Skeletal muscle tissue (tissue), 4 donors: ENCODE results near the gene TP53I13. TPM values are rescaled to one million over a fixed set of nuclear protein-coding genes. Genes with fewer than 3 reads are reported as not detected.

Experiments
- H3K27ac ChIP-seq: one replicate; pipeline ENCODE4 v1.7.0; 2013; ENCODE audit warnings: mild to moderate bottlenecking, low read depth, low read length, inconsistent platforms
- H3K27me3 ChIP-seq, 3 donors: one replicate each; pipeline ENCODE4 v1.7.0; 2013; ENCODE audit warnings: low read length in 3 of 3; ENCODE audit not compliant: control insufficient read depth in 3 of 3, insufficient read depth in 3 of 3
- H3K36me3 ChIP-seq, 3 donors: one replicate each; pipeline ENCODE4 v1.7.0; 2013; ENCODE audit warnings: low read length in 3 of 3; ENCODE audit not compliant: control insufficient read depth in 3 of 3, insufficient read depth in 3 of 3
- H3K4me1 ChIP-seq, 3 donors: one replicate each; pipeline ENCODE4 v1.7.0; 2013; ENCODE audit warnings: low read length in 3 of 3, mild to moderate bottlenecking in 3 of 3; ENCODE audit not compliant: control insufficient read depth in 3 of 3, insufficient read depth in 3 of 3
- H3K4me3 ChIP-seq, 3 donors: one replicate each; pipeline ENCODE4 v1.7.0; 2013; ENCODE audit warnings: low read length in 3 of 3
- H3K9ac ChIP-seq, 3 donors: one replicate each; pipeline ENCODE4 v1.7.0; 2013; ENCODE audit warnings: low read length in 3 of 3, mild to moderate bottlenecking in 3 of 3, moderate library complexity in 2 of 3, low read depth in 1 of 3
- H3K9me3 ChIP-seq, 3 donors: one replicate each; pipeline ENCODE4 v1.7.0; 2013; ENCODE audit warnings: low read length in 3 of 3; ENCODE audit not compliant: control insufficient read depth in 3 of 3
- total RNA-seq: library from RNA; depleted of rRNA; stranded (reverse); fragments of >200 nt; gene quantifications from one replicate; pipeline ENCODE4 v1.2.3, GENCODE V29; 2014
- donor health status: Osteomylitis.

The TP53I13 gene
- 26.1 TPM for total RNA-seq

- Histone ChIP-seq H3K9me3 (no peaks in the 10 kb centered on the region), H3K27ac (peak within 1 kb of the TSS; percentile 83), H3K9ac (peak within 1 kb of the TSS; percentile 83 to 87 (median 83)), H3K4me1 (peaks cover 28 to 51% (median 33%) of the 10 kb centered on the region in 3 donors), H3K36me3 (peaks cover 0 to 5% (median 3%) of the 10 kb centered on the region in 3 donors), H3K4me3 (peak within 1 kb of the TSS; percentile 86 to 90 (median 87)), H3K27me3 (peaks cover 0 to 6% (median 0%) of the 10 kb centered on the region in 3 donors)
These were observed at the start of gene TP53I13 for GRCh38 chr17:29568331-29569244. Gene TP53I13 (plus strand): TSS chr17:29568701. CDS start chr17:29568759, 58 bp downstream.

- H3K36me3 ChIP-seq: peaks cover 4 to 32% (median 16%) of the 10 kb centered on the region in 3 donors
These were observed 43.8 kb upstream of the TP53I13 start for GRCh38 chr17:29524692-29525091.

GRCh38 chr17:29526322-29526721 lies 42.2 kb upstream of the TP53I13 start:
- H3K4me1 ChIP-seq: no peaks in the 10 kb centered on the region
- no peaks in the 10 kb centered on the region for H3K27me3 ChIP-seq
- no peaks in the 10 kb centered on the region for H3K9me3 ChIP-seq
- H3K9ac ChIP-seq: no peak overlapping the region
- no peak overlapping the region for H3K27ac ChIP-seq
- peaks cover 9 to 31% (median 22%) of the 10 kb centered on the region in 3 donors for H3K36me3 ChIP-seq
- H3K4me3 ChIP-seq: no peak overlapping the region

More at GRCh38 chr17:29524692-29525091, 43.8 kb upstream of the TP53I13 start:
- H3K27me3 ChIP-seq: no peaks in the 10 kb centered on the region
- no peaks in the 10 kb centered on the region for H3K9me3 ChIP-seq
- no peak overlapping the region for H3K9ac ChIP-seq
- no peak overlapping the region for H3K27ac ChIP-seq
- H3K4me1 ChIP-seq: no peaks in the 10 kb centered on the region
- H3K4me3 ChIP-seq: no peak overlapping the region

- no peak overlapping the region for H3K4me3 ChIP-seq
- H3K4me1 ChIP-seq: no peaks in the 10 kb centered on the region
- no peak overlapping the region for H3K9ac ChIP-seq
- H3K9me3 ChIP-seq: no peaks in the 10 kb centered on the region
- no peaks in the 10 kb centered on the region for H3K27me3 ChIP-seq
- H3K27ac ChIP-seq: no peak overlapping the region
- H3K36me3 ChIP-seq: peaks cover 8 to 34% (median 24%) of the 10 kb centered on the region in 3 donors
These were observed 34.5 kb upstream of the TP53I13 start for GRCh38 chr17:29533976-29534375.

GRCh38 chr17:29544066-29544465 lies 24.4 kb upstream of the TP53I13 start:
- Histone ChIP-seq H3K9me3 (no peaks in the 10 kb centered on the region), H3K9ac (no peak overlapping the region), H3K27ac (no peak overlapping the region), H3K36me3 (peaks cover 5 to 24% (median 19%) of the 10 kb centered on the region in 3 donors), H3K4me1 (peaks cover 0 to 2% (median 0%) of the 10 kb centered on the region in 3 donors), H3K27me3 (no peaks in the 10 kb centered on the region), H3K4me3 (no peak overlapping the region)

- Histone ChIP-seq H3K36me3 (peaks cover 5 to 23% (median 19%) of the 10 kb centered on the region in 3 donors), H3K4me3 (no peak overlapping the region), H3K27me3 (no peaks in the 10 kb centered on the region)
These were observed 22.4 kb upstream of the TP53I13 start for GRCh38 chr17:29546085-29546484.

GRCh38 chr17:29546830-29547229 lies 21.7 kb upstream of the TP53I13 start:
- H3K36me3 ChIP-seq: peaks cover 5 to 19% (median 19%) of the 10 kb centered on the region in 3 donors

More at GRCh38 chr17:29546085-29546484, 22.4 kb upstream of the TP53I13 start:
- Histone ChIP-seq H3K27ac (no peak overlapping the region), H3K4me1 (peaks cover 0 to 8% (median 6%) of the 10 kb centered on the region in 3 donors), H3K9ac (no peak overlapping the region), H3K9me3 (no peaks in the 10 kb centered on the region)

GRCh38 chr17:29549177-29549923 lies 19.2 kb upstream of the TP53I13 start:
- Histone ChIP-seq H3K4me1 (peaks cover 0 to 8% (median 6%) of the 10 kb centered on the region in 3 donors), H3K27me3 (no peaks in the 10 kb centered on the region), H3K4me3 (no peak overlapping the region), H3K9me3 (no peaks in the 10 kb centered on the region), H3K27ac (no peak overlapping the region), H3K36me3 (peaks cover 0 to 4% (median 0%) of the 10 kb centered on the region in 3 donors), H3K9ac (no peak overlapping the region)

More at GRCh38 chr17:29546830-29547229, 21.7 kb upstream of the TP53I13 start:
- H3K9me3 ChIP-seq: no peaks in the 10 kb centered on the region
- H3K27me3 ChIP-seq: no peaks in the 10 kb centered on the region
- H3K4me3 ChIP-seq: no peak overlapping the region
- no peak overlapping the region for H3K9ac ChIP-seq
- H3K27ac ChIP-seq: no peak overlapping the region
- peaks cover 0 to 8% (median 6%) of the 10 kb centered on the region in 3 donors for H3K4me1 ChIP-seq

GRCh38 chr17:29555840-29556239 lies 12.7 kb upstream of the TP53I13 start:
- H3K4me1 ChIP-seq: no peaks in the 10 kb centered on the region
- H3K9ac ChIP-seq: no peak overlapping the region
- H3K27me3 ChIP-seq: no peaks in the 10 kb centered on the region
- H3K4me3 ChIP-seq: no peak overlapping the region
- H3K9me3 ChIP-seq: no peaks in the 10 kb centered on the region
- H3K27ac ChIP-seq: no peak overlapping the region
- no peaks in the 10 kb centered on the region for H3K36me3 ChIP-seq
